Measurements from ENCODE around the gene FBXO47. TPM values are rescaled to one million over a fixed set of nuclear protein-coding genes. Genes with fewer than 3 reads are reported as not detected.

Gene FBXO47
- total and polyA plus RNA-seq, 7 donors, result not detected

DNA sequence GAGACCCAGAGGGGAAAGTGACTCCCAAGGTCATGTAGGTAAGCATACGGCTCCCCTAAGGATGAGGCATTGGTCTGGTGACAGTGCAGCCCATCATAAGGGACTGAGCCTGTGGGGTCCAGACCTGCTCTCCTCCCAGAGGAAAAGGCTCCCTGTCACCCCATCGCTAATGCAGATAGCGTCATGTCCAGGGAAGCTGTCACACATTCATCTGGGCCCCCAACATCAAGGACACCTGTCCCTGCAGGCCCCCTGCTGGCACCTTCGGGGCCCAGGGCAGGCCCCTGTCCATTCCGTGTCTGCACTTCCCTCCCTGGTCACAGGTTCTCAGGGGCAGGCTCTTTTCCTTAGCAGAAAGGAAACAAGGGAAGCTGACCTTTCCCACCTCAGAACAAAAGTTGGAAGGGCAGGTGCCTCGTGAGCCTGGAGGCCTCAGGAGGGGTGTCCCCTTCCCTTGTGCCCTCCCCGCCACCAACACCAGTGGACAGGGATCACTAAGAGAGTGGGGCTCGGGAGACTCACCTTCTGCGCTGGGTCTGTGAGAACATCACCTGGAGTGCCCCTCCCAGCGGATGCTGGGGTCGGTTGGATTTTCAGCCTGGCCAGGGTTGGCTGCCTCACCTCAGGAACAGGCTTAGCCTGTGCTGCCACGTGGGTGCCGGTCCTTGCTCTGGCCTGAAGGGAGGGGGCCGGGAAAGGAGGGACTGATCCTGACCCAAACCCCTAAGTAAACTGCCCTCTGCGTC lies 59.1 kb downstream of the FBXO47 start:
- intact Hi-C loops (cut with DNase I), result no loop called here

DNA sequence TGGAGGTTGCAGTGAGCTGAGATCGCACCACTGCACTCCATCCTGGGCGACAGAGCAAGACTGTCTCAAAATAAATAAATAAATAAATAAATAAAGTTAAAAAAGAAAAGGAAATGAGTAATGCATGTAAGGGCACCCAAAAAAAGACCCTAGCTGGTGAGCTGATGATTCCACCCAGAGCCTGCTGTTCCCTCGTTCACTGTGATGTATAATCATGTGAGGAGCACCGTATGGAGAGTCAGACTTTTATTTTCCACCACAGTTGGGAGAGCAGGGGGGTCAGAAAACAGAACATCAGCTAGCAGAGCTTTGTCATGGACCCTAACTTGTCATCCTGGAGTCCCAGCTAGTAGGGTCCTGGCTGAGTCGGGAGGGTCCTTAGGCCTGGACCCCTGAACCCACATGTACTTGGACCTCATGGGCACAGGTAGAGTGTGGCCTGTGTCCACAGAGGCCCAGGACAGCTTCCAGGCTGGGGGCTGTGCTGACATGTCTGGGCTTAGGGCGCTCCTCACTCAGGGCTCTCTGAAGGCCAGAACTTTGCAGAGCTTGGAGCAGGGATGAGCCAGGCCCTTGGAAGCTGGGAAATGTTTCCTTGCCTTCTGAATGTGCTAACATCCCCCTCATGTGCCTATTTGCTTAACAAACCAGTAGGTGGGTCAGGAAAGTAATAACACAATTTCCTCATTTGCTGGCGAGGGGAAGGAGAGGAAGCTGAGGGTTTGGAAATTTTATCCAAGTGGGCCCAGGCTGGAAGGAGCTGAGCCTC lies 60.6 kb downstream of the FBXO47 start:
- Histone ChIP-seq H3K4me3 (no peak overlapping the region), H3K27me3 (no peaks in the 10 kb centered on the region), H3K4me1 (peaks cover 0 to 42% (median 23%) of the 10 kb centered on the region in 4 donors), H3K27ac (peak overlapping the region in 3 of 4 donors; percentile 10 to 58 (median 25)), H3K9me3 (no peaks in the 10 kb centered on the region), H3K36me3 (peaks cover 0 to 37% (median 19%) of the 10 kb centered on the region in 4 donors)
- no peak for TF ChIP-seq EP300 (IDR thresholded peaks at IDR 0.05)
- TF ChIP-seq POLR2A (IDR thresholded peaks at IDR 0.05), result no peak
- TF ChIP-seq POLR2AphosphoS5 (IDR thresholded peaks at IDR 0.05), result no peak
- TF ChIP-seq, protein P1, sequence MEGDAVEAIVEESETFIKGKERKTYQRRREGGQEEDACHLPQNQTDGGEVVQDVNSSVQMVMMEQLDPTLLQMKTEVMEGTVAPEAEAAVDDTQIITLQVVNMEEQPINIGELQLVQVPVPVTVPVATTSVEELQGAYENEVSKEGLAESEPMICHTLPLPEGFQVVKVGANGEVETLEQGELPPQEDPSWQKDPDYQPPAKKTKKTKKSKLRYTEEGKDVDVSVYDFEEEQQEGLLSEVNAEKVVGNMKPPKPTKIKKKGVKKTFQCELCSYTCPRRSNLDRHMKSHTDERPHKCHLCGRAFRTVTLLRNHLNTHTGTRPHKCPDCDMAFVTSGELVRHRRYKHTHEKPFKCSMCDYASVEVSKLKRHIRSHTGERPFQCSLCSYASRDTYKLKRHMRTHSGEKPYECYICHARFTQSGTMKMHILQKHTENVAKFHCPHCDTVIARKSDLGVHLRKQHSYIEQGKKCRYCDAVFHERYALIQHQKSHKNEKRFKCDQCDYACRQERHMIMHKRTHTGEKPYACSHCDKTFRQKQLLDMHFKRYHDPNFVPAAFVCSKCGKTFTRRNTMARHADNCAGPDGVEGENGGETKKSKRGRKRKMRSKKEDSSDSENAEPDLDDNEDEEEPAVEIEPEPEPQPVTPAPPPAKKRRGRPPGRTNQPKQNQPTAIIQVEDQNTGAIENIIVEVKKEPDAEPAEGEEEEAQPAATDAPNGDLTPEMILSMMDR (IDR thresholded peaks at IDR 0.05), result no peak
- intact Hi-C loops (cut with DNase I), result no loop called here
- DNase-seq, result no peak
- WGBS, 2 donors, result 73 to 82% methylated on average over 7 of the region's 7 CpGs

More for the DNA sequence above, 59.1 kb downstream of the FBXO47 start:
- Histone ChIP-seq H3K36me3 (peaks cover 0 to 30% (median 18%) of the 10 kb centered on the region in 4 donors), H3K4me3 (no peak overlapping the region), H3K9me3 (no peaks in the 10 kb centered on the region), H3K4me1 (peaks cover 0 to 50% (median 33%) of the 10 kb centered on the region in 4 donors), H3K27me3 (no peaks in the 10 kb centered on the region), H3K27ac (peak overlapping the region; percentile 9 to 58 (median 37))
- no peak for DNase-seq
- WGBS, 2 donors, result 75 to 77% methylated on average over 15 of the region's 15 CpGs
- TF ChIP-seq EP300 (IDR thresholded peaks at IDR 0.05) (no peak), POLR2AphosphoS5 (IDR thresholded peaks at IDR 0.05) (no peak), POLR2A (IDR thresholded peaks at IDR 0.05) (no peak)
- TF ChIP-seq, protein P1 (IDR thresholded peaks at IDR 0.05), result no peak

DNA sequence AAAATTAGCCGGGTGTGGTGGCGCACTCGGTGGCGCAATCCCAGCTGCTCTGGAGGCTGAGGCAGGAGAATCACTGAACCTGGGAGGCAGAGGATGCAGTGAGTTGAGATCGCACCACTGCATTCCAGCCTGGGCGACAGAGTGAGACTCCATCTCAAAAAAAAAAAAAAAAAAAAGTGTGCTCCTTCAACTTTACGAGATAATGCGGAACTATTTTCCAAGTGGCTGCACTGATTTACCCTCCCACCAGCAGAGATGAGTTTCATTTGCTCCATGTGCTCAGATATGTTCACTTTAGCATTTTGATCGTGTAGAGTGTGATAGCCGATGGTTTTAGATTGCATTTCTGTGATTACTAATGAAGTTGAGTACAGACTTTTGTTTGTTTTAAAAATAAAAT lies 61.8 kb downstream of the FBXO47 start:
- WGBS, 2 donors, result 92 to 94% methylated on average over 10 of the region's 10 CpGs
- peaks cover 0 to 51% (median 35%) of the 10 kb centered on the region in 4 donors for H3K4me1 ChIP-seq
- TF ChIP-seq, protein P1 (IDR thresholded peaks at IDR 0.05), result no peak
- TF ChIP-seq EP300 (IDR thresholded peaks at IDR 0.05) (no peak), POLR2A (IDR thresholded peaks at IDR 0.05) (no peak), POLR2AphosphoS5 (IDR thresholded peaks at IDR 0.05) (no peak)

DNA sequence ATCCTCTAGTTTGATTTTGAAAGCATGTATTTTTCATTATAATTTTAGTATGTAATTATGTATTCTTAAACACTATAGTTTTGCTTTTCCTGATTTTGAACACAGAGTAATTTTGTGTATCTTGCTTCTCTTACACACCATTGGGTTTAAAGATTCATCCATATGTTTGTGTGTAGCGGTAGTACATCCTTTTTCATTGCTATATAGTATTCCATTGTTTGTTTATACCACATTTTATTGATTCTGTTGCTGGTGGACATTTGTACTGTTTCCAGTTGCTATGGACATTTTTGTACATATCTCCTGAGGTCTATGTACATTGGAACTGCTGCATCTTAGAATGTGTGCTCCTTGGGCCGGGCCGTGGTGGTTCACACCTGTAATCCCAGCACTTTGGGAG lies 62.3 kb downstream of the FBXO47 start:
- no peak for TF ChIP-seq POLR2AphosphoS5 (IDR thresholded peaks at IDR 0.05)
- no peak for TF ChIP-seq POLR2A (IDR thresholded peaks at IDR 0.05)
- TF ChIP-seq EP300 (IDR thresholded peaks at IDR 0.05), result no peak
- TF ChIP-seq, protein P1 (IDR thresholded peaks at IDR 0.05), result no peak
- 95 to 96% methylated on average over 3 of the region's 3 CpGs for WGBS, 2 donors
- H3K4me3 ChIP-seq, result no peak overlapping the region
- H3K36me3 ChIP-seq, result peaks cover 0 to 37% (median 17%) of the 10 kb centered on the region in 4 donors
- no peak for DNase-seq
- no peak overlapping the region for H3K27ac ChIP-seq
- no peaks in the 10 kb centered on the region for H3K9me3 ChIP-seq
- intact Hi-C loops (cut with DNase I), result no loop called here
- H3K4me1 ChIP-seq, result peaks cover 0 to 52% (median 36%) of the 10 kb centered on the region in 4 donors
- no peaks in the 10 kb centered on the region for H3K27me3 ChIP-seq

More for the DNA sequence above, 61.8 kb downstream of the FBXO47 start:
- Histone ChIP-seq H3K4me3 (no peak overlapping the region), H3K36me3 (peaks cover 0 to 37% (median 17%) of the 10 kb centered on the region in 4 donors), H3K9me3 (no peaks in the 10 kb centered on the region), H3K27me3 (no peaks in the 10 kb centered on the region), H3K27ac (no peak overlapping the region)
- no peak for DNase-seq
- intact Hi-C loops (cut with DNase I), result no loop called here

Data from sigmoid colon (tissue), 7 donors.